Testis (tissue), 2 donors: ENCODE measurements around the gene AAK1.

Experiments used
- POLR2A ChIP-seq: fragments of 450-650 bp; IDR thresholded peaks from one replicate; pipeline ENCODE4 v1.6.1; 2017; ENCODE audit warnings: antibody characterized with exemption, mild to moderate bottlenecking, moderate library complexity
- TF ChIP-seq, protein P1 (sequence below), 3 experiments: fragments of 450-650 bp in 2 of 3; fragments of 200-600 bp in 1 of 3; sonication (generic) in 1 of 3; IDR thresholded peaks; one replicate each; pipeline ENCODE4 v1.5.1; 2016 to 2019; ENCODE audit warnings: antibody characterized with exemption in 3 of 3, mild to moderate bottlenecking in 2 of 3, moderate library complexity in 1 of 3

DNA sequence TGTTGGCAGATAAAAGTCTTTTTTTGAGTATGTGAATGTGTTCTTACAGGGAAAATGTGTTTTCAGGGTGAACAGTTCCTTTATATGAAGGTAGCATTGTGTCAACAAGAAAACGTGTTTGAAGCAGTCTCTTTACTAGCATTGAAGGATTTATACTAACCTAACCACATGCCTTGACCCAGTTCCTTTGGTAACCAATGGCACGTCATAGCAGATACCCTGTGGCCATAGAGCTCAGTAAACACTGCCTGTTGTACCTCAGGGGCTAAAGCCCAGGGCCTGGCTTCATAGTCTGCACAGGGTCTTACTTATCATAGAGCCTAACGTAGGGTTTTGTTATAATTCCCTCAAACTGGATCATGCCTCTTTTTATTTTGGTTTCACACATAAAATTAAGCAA is 174.2 kb downstream of the AAK1 start:
- TF ChIP-seq, protein P1, sequence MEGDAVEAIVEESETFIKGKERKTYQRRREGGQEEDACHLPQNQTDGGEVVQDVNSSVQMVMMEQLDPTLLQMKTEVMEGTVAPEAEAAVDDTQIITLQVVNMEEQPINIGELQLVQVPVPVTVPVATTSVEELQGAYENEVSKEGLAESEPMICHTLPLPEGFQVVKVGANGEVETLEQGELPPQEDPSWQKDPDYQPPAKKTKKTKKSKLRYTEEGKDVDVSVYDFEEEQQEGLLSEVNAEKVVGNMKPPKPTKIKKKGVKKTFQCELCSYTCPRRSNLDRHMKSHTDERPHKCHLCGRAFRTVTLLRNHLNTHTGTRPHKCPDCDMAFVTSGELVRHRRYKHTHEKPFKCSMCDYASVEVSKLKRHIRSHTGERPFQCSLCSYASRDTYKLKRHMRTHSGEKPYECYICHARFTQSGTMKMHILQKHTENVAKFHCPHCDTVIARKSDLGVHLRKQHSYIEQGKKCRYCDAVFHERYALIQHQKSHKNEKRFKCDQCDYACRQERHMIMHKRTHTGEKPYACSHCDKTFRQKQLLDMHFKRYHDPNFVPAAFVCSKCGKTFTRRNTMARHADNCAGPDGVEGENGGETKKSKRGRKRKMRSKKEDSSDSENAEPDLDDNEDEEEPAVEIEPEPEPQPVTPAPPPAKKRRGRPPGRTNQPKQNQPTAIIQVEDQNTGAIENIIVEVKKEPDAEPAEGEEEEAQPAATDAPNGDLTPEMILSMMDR (IDR thresholded peaks at IDR 0.05) = no peak
- no peak for TF ChIP-seq POLR2A
